ENCODE data around the gene MANEAL.
"Not testable (repeated sequence)": the region's sequence is repeated elsewhere in the genome, so short reads cannot be mapped to it uniquely, and the experiment has no call there.

MANEAL gene

GRCh38 chr1:37793773-37794371 is at the start of gene MANEAL:
TSS of gene MANEAL (plus strand) at chr1:37793847. CDS start at chr1:37794183, 336 bp downstream.
- no peak for DNase-seq (ENCODE audit: low read depth in 3 of 3)

DNA sequence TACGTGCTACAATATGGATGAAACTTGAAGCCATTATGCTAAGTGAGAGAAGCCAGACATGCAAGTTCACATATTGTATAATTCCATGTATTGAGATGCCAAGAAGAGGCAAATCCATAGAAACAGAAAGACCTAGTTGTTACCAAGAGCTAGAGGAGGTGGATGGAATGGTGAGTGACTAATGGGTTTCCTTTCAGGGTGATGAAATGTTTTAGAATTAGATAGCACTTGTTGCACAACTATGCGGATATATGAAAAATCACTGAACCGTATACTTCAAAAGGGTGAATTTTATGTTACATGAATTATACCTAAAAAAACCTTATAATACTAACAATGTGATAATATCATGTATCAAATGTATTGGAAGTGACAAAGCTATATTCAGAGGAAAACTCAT is 46.8 kb upstream of the MANEAL start:
- no peak for DNase-seq (ENCODE audit: low read depth in 3 of 3)

DNA sequence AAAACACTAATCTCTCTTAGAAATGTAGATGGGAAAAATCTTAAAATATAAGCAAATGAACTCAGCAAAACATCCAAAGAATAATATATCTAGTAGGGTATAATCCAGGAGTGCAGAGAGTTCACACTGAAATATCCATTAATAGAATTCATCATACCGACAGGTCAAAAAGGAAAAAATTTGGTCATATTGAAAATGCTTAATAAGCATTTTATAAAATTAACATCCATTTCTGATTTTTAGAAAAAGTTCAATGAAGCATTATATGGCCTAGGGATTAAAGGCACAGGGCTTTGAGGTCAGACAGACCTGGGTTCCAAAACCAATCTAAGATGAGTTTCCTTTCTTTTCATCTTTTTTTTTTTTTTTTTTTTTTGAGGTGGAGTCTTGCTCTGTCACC is 45.1 kb upstream of the MANEAL start:
- DNase-seq (ENCODE audit: low read depth in 3 of 3) = no peak

DNA sequence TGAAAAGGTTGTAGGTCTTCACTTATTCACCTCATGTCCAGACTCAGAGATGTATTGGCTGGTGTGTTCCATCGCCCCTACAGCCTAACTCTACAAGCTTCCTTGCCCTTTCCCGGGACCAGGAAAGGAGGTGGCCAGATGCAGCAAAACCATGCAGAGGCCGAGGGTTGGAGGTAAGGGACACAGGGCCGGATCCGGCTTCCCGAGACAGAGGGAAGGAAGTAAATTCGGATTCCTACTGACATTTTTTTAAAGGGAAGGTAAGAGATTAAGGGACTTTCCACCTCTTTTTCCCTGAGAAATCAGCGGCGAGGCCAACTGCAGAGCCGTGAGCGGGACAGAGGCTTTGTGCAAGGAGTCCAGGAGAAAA is 41.4 kb upstream of the MANEAL start:
- DNase-seq (ENCODE audit: low read depth in 3 of 3) = no peak

DNA sequence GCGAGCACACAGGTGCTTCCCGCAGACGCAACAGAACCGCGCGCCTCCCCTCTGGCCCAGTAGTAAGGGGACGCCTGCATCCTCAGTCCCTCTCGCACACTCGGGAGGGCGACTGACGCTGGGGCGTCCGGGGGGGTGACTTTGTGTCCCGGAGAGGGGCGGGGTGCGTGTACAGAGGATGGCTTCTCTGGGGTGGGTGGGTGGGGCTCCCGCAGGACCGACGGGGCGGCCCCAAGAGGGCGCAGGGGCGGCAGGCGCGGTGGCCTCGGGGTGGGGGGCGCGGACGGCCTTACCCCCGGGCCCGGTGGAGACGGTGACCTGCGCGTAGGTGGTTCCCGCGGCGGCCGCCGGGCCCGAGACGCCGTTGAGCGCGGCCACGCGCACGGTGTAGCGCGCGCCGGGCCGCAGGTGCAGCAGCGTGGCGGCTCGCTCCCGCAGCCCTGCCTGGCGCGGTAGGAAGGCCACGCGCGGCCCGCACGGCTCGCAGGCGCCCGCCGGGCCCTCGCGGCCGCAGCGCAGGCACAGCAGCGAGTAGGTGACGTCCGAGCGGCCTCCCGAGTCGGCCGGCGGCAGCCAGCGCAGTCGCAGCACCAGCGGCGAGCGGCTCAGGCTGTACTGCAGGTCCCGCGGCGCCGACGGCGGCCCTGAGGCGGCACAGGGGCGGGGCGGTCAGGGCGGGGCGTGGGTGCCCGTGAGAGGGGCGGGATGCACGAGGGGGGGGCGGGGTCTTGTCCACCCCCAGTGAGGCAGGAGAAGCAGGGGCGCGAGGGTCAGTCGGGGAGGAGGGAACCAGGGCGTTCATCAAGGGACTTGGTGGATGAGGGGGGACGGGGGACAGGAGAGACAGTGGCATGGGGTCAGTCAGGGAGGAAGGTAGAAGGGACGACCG is 40.8 kb upstream of the MANEAL start:
- no peak for DNase-seq (ENCODE audit: low read depth in 3 of 3)

DNA sequence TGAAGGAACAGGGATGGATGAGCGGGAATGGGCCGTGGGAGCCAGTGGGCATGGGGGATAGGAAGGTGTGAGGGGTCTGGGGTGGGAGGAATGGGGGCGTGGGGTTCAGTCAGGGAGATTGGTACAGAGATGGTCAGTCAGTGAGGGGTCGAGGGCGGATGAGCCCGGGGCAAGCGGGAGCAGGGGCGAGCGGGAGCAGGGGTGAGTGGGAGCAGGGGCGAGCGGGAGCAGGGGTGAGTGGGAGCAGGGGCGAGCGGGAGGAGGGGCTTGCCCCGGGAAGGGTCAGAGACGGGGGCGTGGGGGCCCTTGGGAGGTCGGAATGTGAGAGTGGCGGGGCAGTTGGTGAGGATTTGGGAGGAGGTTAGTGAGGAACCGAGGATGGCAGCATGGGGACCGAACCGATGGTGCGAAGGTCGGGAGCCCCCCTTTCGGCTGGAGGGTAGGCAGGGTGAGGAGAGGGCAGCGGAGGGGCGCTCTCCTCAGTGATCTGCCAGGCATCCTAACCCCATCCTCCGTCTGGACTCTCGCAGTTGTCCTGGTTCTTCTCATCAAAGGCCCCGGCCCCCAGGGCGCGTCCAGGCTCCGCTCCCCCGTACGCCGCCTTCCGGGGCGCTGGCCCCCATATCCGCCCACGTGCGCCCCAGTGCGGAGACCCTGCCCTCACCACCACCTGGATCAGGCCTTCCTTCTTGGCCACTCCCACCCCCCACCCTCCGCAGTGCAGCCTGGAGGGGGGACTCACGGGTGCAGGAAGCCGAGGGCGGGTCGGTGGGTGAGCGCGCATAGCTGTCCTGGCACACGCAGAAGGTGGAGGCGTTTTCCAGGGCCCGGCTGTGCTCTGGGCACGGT is 40.0 kb upstream of the MANEAL start:
- DNase-seq (ENCODE audit: low read depth in 3 of 3) = no peak

DNA sequence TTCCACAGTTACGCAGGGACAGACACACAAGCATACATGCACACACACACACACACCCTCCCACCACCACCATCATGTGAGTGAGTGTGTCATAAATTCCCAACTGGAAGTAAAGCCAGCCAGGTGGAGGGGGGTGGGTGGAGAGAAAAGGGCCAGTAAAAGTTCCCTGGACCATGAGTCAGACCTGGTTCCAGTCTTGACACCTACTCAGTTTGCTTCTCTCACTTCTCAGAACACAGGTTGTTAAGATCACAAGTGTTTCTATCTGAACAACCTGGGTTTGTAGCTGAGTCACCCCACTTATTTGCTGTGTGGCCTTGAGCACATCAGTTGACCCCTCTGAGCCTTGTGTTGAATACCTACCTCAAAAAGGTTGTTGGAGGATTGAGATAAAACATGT is 38.4 kb upstream of the MANEAL start:
- DNase-seq (ENCODE audit: low read depth in 3 of 3) = no peak

- DNase-seq (ENCODE audit: low read depth in 3 of 3) = no peak
These were observed 37.6 kb upstream of the MANEAL start for GRCh38 chr1:37755951-37756560.

DNA sequence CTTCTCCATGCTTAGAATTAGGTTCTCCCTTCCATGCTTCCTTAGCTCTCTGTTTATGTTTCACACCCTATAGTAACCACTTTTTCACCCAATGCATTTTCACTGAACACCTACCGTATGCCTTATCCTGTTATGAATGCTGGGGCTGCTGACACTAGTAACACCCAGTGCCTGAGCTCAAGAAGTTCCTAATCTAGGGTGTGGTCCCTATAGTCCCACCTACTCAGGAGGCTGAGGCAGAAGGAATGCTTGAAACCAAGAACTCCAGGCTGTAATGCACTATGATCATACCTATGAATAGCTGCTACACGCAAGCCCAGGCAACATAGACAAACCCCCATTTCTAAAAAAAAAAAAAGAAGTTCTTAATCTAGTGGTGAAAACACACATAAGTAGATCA is 34.2 kb upstream of the MANEAL start:
- no peak for DNase-seq (ENCODE audit: low read depth in 3 of 3)

- no peak for DNase-seq (ENCODE audit: low read depth in 3 of 3)
These were observed 32.1 kb upstream of the MANEAL start for GRCh38 chr1:37761416-37762095.

DNA sequence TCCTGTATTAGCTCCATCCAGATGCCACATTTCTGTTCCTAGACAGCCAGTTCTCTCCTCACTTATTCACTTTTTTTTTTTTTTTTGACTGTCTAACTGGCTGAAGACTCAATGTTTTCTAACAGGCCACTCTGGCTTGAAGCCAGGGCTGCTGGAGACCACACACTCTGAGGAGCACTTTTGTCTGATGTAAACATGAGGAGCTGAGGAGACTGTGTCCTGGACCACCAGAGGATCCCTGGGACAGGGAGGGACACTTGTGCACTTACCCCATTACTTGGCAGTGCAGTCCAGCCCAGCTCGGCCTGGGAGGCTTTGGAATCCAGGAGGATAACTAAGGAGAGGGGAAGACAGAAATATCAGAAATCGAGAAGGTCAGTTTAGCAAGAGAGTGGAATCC is 31.1 kb upstream of the MANEAL start:
- no peak for DNase-seq (ENCODE audit: low read depth in 3 of 3)

- DNase-seq (ENCODE audit: low read depth in 3 of 3) = no peak
These were observed 29.7 kb upstream of the MANEAL start for GRCh38 chr1:37763791-37764413.

GRCh38 chr1:37764414-37764825 is 29.2 kb upstream of the MANEAL start:
- DNase-seq (ENCODE audit: low read depth in 3 of 3) = no peak

GRCh38 chr1:37764888-37765441 is 28.7 kb upstream of the MANEAL start, which contains the start of gene EPHA10:
TSS of gene EPHA10 (minus strand) at chr1:37765120. CDS start at chr1:37765066, 54 bp downstream.
- DNase-seq (ENCODE audit: low read depth in 3 of 3) = no peak

DNA sequence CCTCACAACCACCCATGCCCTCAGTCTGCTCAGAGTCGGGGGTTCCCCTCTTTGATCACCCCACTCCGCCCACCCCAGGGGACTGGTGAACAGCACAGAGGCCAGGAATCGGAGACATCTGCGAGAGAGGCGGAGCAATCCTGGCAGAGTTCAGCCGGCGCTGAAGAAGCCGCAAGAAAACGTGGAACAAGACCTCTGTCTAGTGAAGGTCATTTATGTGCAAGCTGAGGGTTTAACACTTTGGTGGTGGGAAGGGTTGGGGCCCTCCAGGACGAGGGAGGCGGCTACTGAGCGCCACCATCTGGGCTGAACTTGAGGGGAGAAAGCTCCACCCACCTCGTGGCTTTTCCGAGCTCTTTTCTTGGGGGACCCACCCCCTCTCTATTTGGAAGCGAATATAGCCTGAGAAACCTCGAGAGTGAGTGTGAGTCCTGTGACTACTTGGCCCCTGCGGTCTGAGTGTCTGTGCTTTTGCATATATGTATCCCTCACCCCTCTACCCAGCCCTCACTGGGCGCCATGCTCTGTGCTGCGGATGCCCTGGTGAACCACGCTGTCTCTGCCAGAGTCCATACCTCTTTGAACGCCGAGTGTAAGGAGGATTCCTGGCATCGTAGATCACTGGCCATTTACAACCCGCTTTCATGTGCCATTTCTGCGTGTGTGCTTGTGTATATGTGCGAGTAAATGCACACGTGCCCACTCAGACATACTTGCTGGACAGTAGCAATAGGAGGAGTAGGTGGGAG is 27.6 kb upstream of the MANEAL start:
- DNase-seq (ENCODE audit: low read depth in 3 of 3) = peak in 1 of 3 experiments; percentile 27

GRCh38 chr1:37767488-37767887 is 26.2 kb upstream of the MANEAL start:
- no peak for DNase-seq (ENCODE audit: low read depth in 3 of 3)

- DNase-seq (ENCODE audit: low read depth in 3 of 3) = not testable (repeated sequence)
These were observed 22.2 kb upstream of the MANEAL start for GRCh38 chr1:37771440-37771839.

- peak in 1 of 3 experiments; percentile 17 for DNase-seq (ENCODE audit: low read depth in 3 of 3)
These were observed 16.6 kb upstream of the MANEAL start for GRCh38 chr1:37776946-37777516.

DNA sequence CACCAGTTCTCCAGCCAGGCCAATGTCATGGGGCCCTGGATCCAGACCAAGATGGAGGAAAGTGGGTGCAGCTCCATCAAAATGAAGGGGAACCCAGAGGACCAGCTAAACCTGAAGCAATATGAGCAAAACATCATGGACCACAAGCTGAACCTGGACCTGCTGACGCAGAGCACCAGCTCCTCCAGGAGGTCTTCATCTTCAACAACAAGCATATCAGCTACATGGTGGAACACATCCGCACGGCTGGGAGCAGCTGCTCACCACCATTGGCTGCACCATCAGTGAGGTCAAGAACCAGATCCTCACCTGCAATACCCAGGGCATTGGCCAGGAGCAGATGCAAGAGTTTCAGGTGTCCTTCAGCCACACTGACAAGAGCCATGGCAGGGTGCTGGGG is 15.0 kb upstream of the MANEAL start:
- DNase-seq (ENCODE audit: low read depth in 3 of 3) = no peak
